Measurements from ENCODE around the gene FSTL4. TPM values are rescaled to one million over a fixed set of nuclear protein-coding genes. Genes with fewer than 3 reads are reported as not detected.

The FSTL4 gene
- polyA plus RNA-seq, 1 donor (not counting 4 experiments of a cell fraction or from before 2014, with no cell fraction given): 1.7 TPM

- H3K27me3 ChIP-seq (ENCODE audit: control insufficient read depth, extremely low read depth, insufficient read depth, low read length): peaks cover 2% of the 10 kb centered on the region
Measured at GRCh38 chr5:133428072-133428660, 184.2 kb downstream of the FSTL4 start.

GRCh38 chr5:133427121-133427777 lies 185.1 kb downstream of the FSTL4 start:
- no peak for FAIRE-seq
- Histone ChIP-seq H3K4me3 (ENCODE audit: control insufficient read depth in 2 of 3, extremely low read depth in 1 of 3, insufficient read depth in 2 of 3, low read depth in 1 of 3, low read length in 3 of 3) (no peak overlapping the region), H2AFZ (ENCODE audit: control insufficient read depth, low read length) (no peak overlapping the region), H4K20me1 (ENCODE audit: control insufficient read depth, extremely low read depth, insufficient read depth, low read length) (no peaks in the 10 kb centered on the region), H3K4me1 (ENCODE audit: control insufficient read depth, extremely low read depth, insufficient read depth, low read length) (peaks cover 19% of the 10 kb centered on the region), H3K36me3 (ENCODE audit: control insufficient read depth in 2 of 2, extremely low read depth in 1 of 2, insufficient read depth in 2 of 2, low read length in 2 of 2) (no peaks in the 10 kb centered on the region), H3K27me3 (ENCODE audit: control insufficient read depth, extremely low read depth, insufficient read depth, low read length) (peaks cover 2% of the 10 kb centered on the region), H3K9me1 (ENCODE audit: control insufficient read depth, extremely low read depth, insufficient read depth, low read length) (no peaks in the 10 kb centered on the region), H3K4me2 (ENCODE audit: control insufficient read depth, extremely low read depth, insufficient read depth, low read depth, low read length) (no peak overlapping the region), H3K9me3 (ENCODE audit: control insufficient read depth, low read depth, low read length) (no peaks in the 10 kb centered on the region), H3K27ac (ENCODE audit: control insufficient read depth, insufficient read depth, low read length) (no peak overlapping the region), H3K79me2 (ENCODE audit: control insufficient read depth, insufficient read depth, low read length) (no peaks in the 10 kb centered on the region), H3K9ac (ENCODE audit: control insufficient read depth, extremely low read depth, insufficient read depth, low read length) (no peak overlapping the region)
- dilution Hi-C loops (cut with MboI; ENCODE audit: extremely low pct_ligation_motif_present, low sequenced_read_pairs): no loop called here
- no peak for DNase-seq (ENCODE audit: low read depth, low spot score)
- TF ChIP-seq CTCF (optimal IDR thresholded peaks at IDR 0.05 in 1 of 3, IDR thresholded peaks at IDR 0.05 in 1 of 3, conservative IDR thresholded peaks at IDR 0.05 in 1 of 3; ENCODE audit: extremely low read depth in 1 of 3, insufficient read depth in 2 of 3, low read length in 3 of 3): no peak
- no peak for TF ChIP-seq EZH2 (IDR thresholded peaks at IDR 0.05; ENCODE audit: low read length)

More at GRCh38 chr5:133428072-133428660, 184.2 kb downstream of the FSTL4 start:
- no peaks in the 10 kb centered on the region for H3K36me3 ChIP-seq (ENCODE audit: control insufficient read depth in 2 of 2, extremely low read depth in 1 of 2, insufficient read depth in 2 of 2, low read length in 2 of 2)
- dilution Hi-C loops (cut with MboI; ENCODE audit: extremely low pct_ligation_motif_present, low sequenced_read_pairs): no loop called here
- no peak for FAIRE-seq
- H3K9me3 ChIP-seq (ENCODE audit: control insufficient read depth, low read depth, low read length): no peaks in the 10 kb centered on the region
- H3K9ac ChIP-seq (ENCODE audit: control insufficient read depth, extremely low read depth, insufficient read depth, low read length): no peak overlapping the region
- no peaks in the 10 kb centered on the region for H4K20me1 ChIP-seq (ENCODE audit: control insufficient read depth, extremely low read depth, insufficient read depth, low read length)
- H2AFZ ChIP-seq (ENCODE audit: control insufficient read depth, low read length): no peak overlapping the region
- DNase-seq (ENCODE audit: low read depth, low spot score): no peak
- no peak overlapping the region for H3K4me3 ChIP-seq (ENCODE audit: control insufficient read depth in 2 of 3, extremely low read depth in 1 of 3, insufficient read depth in 2 of 3, low read depth in 1 of 3, low read length in 3 of 3)
- H3K4me1 ChIP-seq (ENCODE audit: control insufficient read depth, extremely low read depth, insufficient read depth, low read length): peaks cover 11% of the 10 kb centered on the region
- H3K4me2 ChIP-seq (ENCODE audit: control insufficient read depth, extremely low read depth, insufficient read depth, low read depth, low read length): no peak overlapping the region
- TF ChIP-seq EZH2 (IDR thresholded peaks at IDR 0.05; ENCODE audit: low read length): no peak
- TF ChIP-seq CTCF (optimal IDR thresholded peaks at IDR 0.05 in 1 of 3, IDR thresholded peaks at IDR 0.05 in 1 of 3, conservative IDR thresholded peaks at IDR 0.05 in 1 of 3; ENCODE audit: extremely low read depth in 1 of 3, insufficient read depth in 2 of 3, low read length in 3 of 3): no peak
- no peaks in the 10 kb centered on the region for H3K9me1 ChIP-seq (ENCODE audit: control insufficient read depth, extremely low read depth, insufficient read depth, low read length)
- no peak overlapping the region for H3K27ac ChIP-seq (ENCODE audit: control insufficient read depth, insufficient read depth, low read length)
- H3K79me2 ChIP-seq (ENCODE audit: control insufficient read depth, insufficient read depth, low read length): no peaks in the 10 kb centered on the region

All from keratinocyte (primary cell).